Endodermal cell (in vitro differentiated cells): ENCODE measurements around the gene TLR4. TPM values are rescaled to one million over a fixed set of nuclear protein-coding genes. Genes with fewer than 3 reads are reported as not detected.

ENCODE experiments used
- DNase-seq: peaks from one replicate; pipeline ENCODE4 v3.0.0-alpha.2; 2017
- H3K27ac ChIP-seq: 2 replicates; pipeline ENCODE4 v1.5.1; 2013; ENCODE audit warnings: mild to moderate bottlenecking, low read depth, low read length, moderate library complexity
- H3K27me3 ChIP-seq: 2 replicates; pipeline ENCODE4 v1.6.1; 2013; ENCODE audit warnings: mild to moderate bottlenecking, low read length, moderate library complexity; ENCODE audit not compliant: insufficient read depth, control insufficient read depth, poor library complexity, severe bottlenecking
- H3K36me3 ChIP-seq: 2 replicates; pipeline ENCODE4 v1.7.0; 2013; ENCODE audit warnings: mild to moderate bottlenecking, low read length, moderate library complexity; ENCODE audit not compliant: control insufficient read depth, insufficient read depth
- H3K4me1 ChIP-seq: one replicate; pipeline ENCODE4 v1.7.0; 2013; ENCODE audit warnings: low read length; ENCODE audit not compliant: control insufficient read depth, insufficient read depth
- H3K4me3 ChIP-seq: 2 replicates; pipeline ENCODE4 v1.5.1; 2013; ENCODE audit warnings: mild to moderate bottlenecking, low read length, moderate library complexity
- H3K9ac ChIP-seq: 2 replicates; pipeline ENCODE4 v1.6.1; 2013; ENCODE audit warnings: mild to moderate bottlenecking, low read length, moderate library complexity; ENCODE audit not compliant: poor library complexity, severe bottlenecking; ENCODE audit errors: extremely low read depth
- H3K9me3 ChIP-seq: 2 replicates; pipeline ENCODE4 v1.6.1; 2013; ENCODE audit warnings: mild to moderate bottlenecking, low read length, moderate library complexity; ENCODE audit not compliant: control insufficient read depth
- H3K27ac Mint-ChIP-seq: 2 replicates; pipeline ENCODE4 v1.8.0; 2020; ENCODE audit warnings: mixed read lengths
- H3K27me3 Mint-ChIP-seq: 2 replicates; pipeline ENCODE4 v1.8.0; 2021; ENCODE audit warnings: mild to moderate bottlenecking, mixed read lengths; ENCODE audit not compliant: insufficient read depth
- H3K36me3 Mint-ChIP-seq: 2 replicates; pipeline ENCODE4 v1.8.0; 2020; ENCODE audit warnings: low read depth, mixed read lengths
- H3K4me1 Mint-ChIP-seq: 2 replicates; pipeline ENCODE4 v1.8.0; 2020; ENCODE audit warnings: mixed read lengths
- H3K4me3 Mint-ChIP-seq: 2 replicates; pipeline ENCODE4 v1.8.0; 2020; ENCODE audit warnings: mild to moderate bottlenecking, moderate library complexity, mixed read lengths
- H3K9me3 Mint-ChIP-seq: 2 replicates; pipeline ENCODE4 v1.8.0; 2020; ENCODE audit warnings: mild to moderate bottlenecking, mixed read lengths
- WGBS, 2 experiments: methylation state at CpG; one replicate each; pipeline versions ENCODE4 v1.1.5 to v1.1.7; 2013; ENCODE audit warnings: missing lambda C conversion rate in 2 of 2, mixed read lengths in 1 of 2; ENCODE audit not compliant: insufficient coverage in 1 of 2, insufficient read length in 1 of 2; 5-methylcytosine and 5-hydroxymethylcytosine counted together
- total RNA-seq, 2 donors: library from RNA; stranded (reverse); fragmentation: NEBNext Ultra II Directional in 1 of 2; extraction: Animal tissue kit (Norgen Biotek cat#: 25700) in 1 of 2; gene quantifications; 2 replicates in 1 of 2; 3 replicates in 1 of 2; pipeline ENCODE4 v1.2.1, GENCODE V29; 2021
- TF ChIP-seq, protein P1 (sequence below): fragments of 200-600 bp; sonication (generic); conservative IDR thresholded peaks from 2 replicates; pipeline ENCODE4 v1.5.0; 2021; ENCODE audit warnings: antibody characterized with exemption, mild to moderate bottlenecking

TLR4 gene
- total RNA-seq, 2 donors from 2014 or later = 0.07 TPM; not detected in 1

DNA sequence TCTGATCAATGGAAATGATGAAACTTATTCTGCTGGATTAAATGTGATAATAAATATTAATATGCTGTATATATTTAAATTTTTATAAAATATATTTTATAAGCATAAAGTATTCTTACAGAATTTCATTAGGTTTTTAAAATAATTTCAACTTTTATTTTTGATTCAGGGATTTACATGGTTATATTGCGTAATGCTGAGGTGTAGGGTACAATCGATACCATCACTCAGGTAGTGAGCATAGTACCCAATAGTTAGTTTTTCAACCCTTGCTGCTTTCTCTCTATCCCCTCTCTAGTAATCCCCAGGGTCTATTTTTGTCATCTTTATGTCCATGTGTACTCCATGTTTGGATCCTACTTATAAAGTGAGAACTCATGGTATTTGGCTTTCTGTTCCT lies 5.7 kb downstream of the TLR4 start:
- H3K27me3 ChIP-seq = no peaks in the 10 kb centered on the region
- Mint-ChIP-seq H3K27me3 (peaks cover 4% of the 10 kb centered on the region), H3K4me1 (peaks cover 15% of the 10 kb centered on the region), H3K36me3 (no peaks in the 10 kb centered on the region), H3K4me3 (no peak overlapping the region), H3K27ac (no peak overlapping the region), H3K9me3 (no peaks in the 10 kb centered on the region)
- no peak overlapping the region for H3K9ac ChIP-seq
- H3K9me3 ChIP-seq = no peaks in the 10 kb centered on the region
- no peak overlapping the region for H3K4me3 ChIP-seq
- 96 to 100% methylated on average over 2 of the region's 2 CpGs for WGBS, 2 experiments
- no peaks in the 10 kb centered on the region for H3K4me1 ChIP-seq
- TF ChIP-seq, protein P1, sequence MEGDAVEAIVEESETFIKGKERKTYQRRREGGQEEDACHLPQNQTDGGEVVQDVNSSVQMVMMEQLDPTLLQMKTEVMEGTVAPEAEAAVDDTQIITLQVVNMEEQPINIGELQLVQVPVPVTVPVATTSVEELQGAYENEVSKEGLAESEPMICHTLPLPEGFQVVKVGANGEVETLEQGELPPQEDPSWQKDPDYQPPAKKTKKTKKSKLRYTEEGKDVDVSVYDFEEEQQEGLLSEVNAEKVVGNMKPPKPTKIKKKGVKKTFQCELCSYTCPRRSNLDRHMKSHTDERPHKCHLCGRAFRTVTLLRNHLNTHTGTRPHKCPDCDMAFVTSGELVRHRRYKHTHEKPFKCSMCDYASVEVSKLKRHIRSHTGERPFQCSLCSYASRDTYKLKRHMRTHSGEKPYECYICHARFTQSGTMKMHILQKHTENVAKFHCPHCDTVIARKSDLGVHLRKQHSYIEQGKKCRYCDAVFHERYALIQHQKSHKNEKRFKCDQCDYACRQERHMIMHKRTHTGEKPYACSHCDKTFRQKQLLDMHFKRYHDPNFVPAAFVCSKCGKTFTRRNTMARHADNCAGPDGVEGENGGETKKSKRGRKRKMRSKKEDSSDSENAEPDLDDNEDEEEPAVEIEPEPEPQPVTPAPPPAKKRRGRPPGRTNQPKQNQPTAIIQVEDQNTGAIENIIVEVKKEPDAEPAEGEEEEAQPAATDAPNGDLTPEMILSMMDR = no peak
- H3K36me3 ChIP-seq = no peaks in the 10 kb centered on the region
- H3K27ac ChIP-seq = no peak overlapping the region
- no peak for DNase-seq

DNA sequence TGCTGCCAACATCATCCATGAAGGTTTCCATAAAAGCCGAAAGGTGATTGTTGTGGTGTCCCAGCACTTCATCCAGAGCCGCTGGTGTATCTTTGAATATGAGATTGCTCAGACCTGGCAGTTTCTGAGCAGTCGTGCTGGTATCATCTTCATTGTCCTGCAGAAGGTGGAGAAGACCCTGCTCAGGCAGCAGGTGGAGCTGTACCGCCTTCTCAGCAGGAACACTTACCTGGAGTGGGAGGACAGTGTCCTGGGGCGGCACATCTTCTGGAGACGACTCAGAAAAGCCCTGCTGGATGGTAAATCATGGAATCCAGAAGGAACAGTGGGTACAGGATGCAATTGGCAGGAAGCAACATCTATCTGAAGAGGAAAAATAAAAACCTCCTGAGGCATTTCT lies 10.1 kb downstream of the TLR4 start:
- Histone ChIP-seq H3K36me3 (no peaks in the 10 kb centered on the region), H3K4me3 (no peak overlapping the region), H3K9me3 (no peaks in the 10 kb centered on the region), H3K4me1 (peaks cover 4% of the 10 kb centered on the region), H3K27me3 (no peaks in the 10 kb centered on the region), H3K27ac (no peak overlapping the region), H3K9ac (no peak overlapping the region)
- DNase-seq = peak; percentile 80
- WGBS, 2 experiments = 83 to 96% methylated on average over 4 to 6 of the region's 6 CpGs
- TF ChIP-seq, protein P1 = peak; percentile 80
- Mint-ChIP-seq H3K4me1 (peaks cover 16% of the 10 kb centered on the region), H3K9me3 (no peaks in the 10 kb centered on the region), H3K36me3 (no peaks in the 10 kb centered on the region), H3K27me3 (peaks cover 4% of the 10 kb centered on the region), H3K27ac (no peak overlapping the region), H3K4me3 (no peak overlapping the region)

DNA sequence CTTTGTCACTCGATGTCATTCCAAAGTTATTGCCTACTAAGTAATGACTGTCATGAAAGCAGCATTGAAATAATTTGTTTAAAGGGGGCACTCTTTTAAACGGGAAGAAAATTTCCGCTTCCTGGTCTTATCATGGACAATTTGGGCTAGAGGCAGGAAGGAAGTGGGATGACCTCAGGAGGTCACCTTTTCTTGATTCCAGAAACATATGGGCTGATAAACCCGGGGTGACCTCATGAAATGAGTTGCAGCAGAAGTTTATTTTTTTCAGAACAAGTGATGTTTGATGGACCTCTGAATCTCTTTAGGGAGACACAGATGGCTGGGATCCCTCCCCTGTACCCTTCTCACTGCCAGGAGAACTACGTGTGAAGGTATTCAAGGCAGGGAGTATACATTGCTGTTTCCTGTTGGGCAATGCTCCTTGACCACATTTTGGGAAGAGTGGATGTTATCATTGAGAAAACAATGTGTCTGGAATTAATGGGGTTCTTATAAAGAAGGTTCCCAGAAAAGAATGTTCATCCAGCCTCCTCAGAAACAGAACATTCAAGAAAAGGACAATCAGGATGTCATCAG lies 11.3 kb downstream of the TLR4 start:
- H3K9me3 ChIP-seq = no peaks in the 10 kb centered on the region
- H3K4me3 ChIP-seq = no peak overlapping the region
- WGBS, 2 experiments = 93 to 95% methylated on average over 4 to 5 of the region's 5 CpGs

More for the DNA sequence above, 11.3 kb downstream of the TLR4 start:
- H3K4me1 ChIP-seq = peaks cover 4% of the 10 kb centered on the region
- TF ChIP-seq, protein P1 = no peak
- Mint-ChIP-seq H3K27ac (no peak overlapping the region), H3K27me3 (peaks cover 4% of the 10 kb centered on the region), H3K9me3 (no peaks in the 10 kb centered on the region), H3K4me1 (peaks cover 16% of the 10 kb centered on the region), H3K36me3 (no peaks in the 10 kb centered on the region), H3K4me3 (no peak overlapping the region)
- no peak overlapping the region for H3K9ac ChIP-seq
- no peaks in the 10 kb centered on the region for H3K36me3 ChIP-seq
- H3K27me3 ChIP-seq = no peaks in the 10 kb centered on the region
- no peak for DNase-seq
- H3K27ac ChIP-seq = no peak overlapping the region
